ENCODE measurements around the gene HTRA3. TPM values are rescaled to one million over a fixed set of nuclear protein-coding genes. Genes with fewer than 3 reads are reported as not detected.
"Not testable (repeated sequence)": the region's sequence is repeated elsewhere in the genome, so short reads cannot be mapped to it uniquely, and the experiment has no call there.

HTRA3 gene
- total RNA-seq, 1 donor from 2014 or later: not detected

DNA sequence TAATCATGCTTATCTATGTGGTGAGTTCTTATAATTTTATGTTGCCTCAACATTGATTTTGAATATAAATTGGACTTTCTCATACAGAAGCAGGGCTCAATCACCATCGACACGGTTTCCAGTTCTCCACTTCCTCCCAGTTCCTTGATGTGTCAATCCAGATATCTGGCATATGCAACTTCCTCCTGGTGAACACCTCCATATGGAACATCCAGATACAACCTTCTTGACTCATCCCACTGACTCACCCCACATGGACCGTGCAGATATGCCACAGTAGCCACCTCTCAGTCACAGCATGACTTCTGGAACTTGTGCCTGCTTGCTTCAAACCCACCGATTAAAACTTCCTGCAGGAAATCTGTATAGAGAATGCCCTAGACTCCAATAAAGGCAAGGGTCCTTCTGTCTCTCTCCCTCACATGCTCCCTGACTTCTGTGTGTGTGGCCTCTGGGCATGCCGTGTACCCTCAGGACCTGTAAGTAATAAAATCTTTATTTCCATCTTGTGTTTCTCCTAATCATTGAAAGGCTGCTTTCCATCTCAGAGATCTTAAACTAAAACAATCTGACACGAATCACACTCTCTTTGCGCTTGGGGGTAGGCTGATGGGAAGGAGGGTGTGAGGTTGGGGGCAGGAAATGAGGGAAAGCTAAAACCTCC is 67.0 kb downstream of the HTRA3 start:
- Mint-ChIP-seq H3K27ac (no peak overlapping the region), H3K4me3 (no peak overlapping the region), H3K27me3 (ENCODE audit: insufficient read depth) (no peaks in the 10 kb centered on the region), H3K4me1 (ENCODE audit: low read depth) (no peaks in the 10 kb centered on the region), H3K36me3 (ENCODE audit: low read depth) (no peaks in the 10 kb centered on the region), H3K9me3 (peaks cover 19% of the 10 kb centered on the region)
- intact Hi-C loops (cut with micrococcal nuclease): no loop called here
- DNase-seq (ENCODE audit: low spot score): no peak

DNA sequence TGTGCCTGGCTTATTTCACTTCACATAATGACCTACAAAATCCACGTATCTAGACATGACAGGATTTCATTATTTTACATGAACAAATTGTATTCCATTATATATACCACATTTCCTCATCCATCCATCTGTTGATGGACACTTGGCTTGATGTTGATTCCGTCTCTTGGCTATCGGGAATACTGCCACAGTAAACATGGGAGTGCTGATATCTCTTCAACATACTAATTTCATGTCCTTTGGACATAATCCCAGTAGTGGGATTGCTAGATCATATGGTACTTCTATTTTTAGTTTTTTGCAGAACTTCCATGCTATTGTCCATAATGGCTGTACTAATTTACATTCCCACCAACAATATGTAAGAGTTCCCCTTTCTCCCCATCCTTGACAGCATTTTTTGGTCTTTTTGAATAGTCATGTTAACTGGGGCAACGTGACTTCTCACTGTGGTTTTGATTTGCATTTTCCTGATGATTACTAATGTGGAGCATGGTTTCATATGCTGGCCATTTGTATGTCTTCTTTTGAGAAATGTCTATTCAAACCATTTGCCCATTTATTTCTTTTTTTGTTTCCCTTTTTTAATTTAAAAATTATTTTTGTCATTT is 68.9 kb downstream of the HTRA3 start:
- Mint-ChIP-seq H3K4me3 (no peak overlapping the region), H3K27me3 (ENCODE audit: insufficient read depth) (no peaks in the 10 kb centered on the region), H3K27ac (no peak overlapping the region), H3K4me1 (ENCODE audit: low read depth) (no peaks in the 10 kb centered on the region), H3K9me3 (peaks cover 19% of the 10 kb centered on the region), H3K36me3 (ENCODE audit: low read depth) (no peaks in the 10 kb centered on the region)
- intact Hi-C loops (cut with micrococcal nuclease): no loop called here
- DNase-seq (ENCODE audit: low spot score): no peak

DNA sequence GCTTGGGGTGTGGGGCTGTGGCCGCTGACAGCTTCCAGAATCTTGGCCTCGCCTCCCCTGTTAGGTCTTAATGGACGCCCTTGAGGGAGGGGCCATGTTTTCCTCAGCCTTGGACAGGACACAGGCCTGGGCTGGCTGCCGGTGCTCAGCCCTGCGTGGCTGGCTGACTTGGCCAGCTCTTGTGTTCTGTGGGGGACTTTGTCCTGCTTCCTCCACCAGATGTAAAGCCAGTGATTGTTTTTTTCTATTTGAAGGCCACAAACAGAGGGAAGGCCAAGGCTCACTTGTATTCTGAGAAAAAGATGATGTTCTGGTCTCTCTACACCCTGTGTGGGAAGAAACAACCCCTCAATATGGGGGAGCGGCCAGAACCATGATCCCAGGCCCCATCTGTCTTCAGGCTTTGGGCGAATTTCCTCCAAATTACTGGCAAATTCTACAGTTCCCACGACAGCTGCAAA is 71.3 kb downstream of the HTRA3 start:
- no peak overlapping the region for H3K4me3 Mint-ChIP-seq
- H3K9me3 Mint-ChIP-seq: peaks cover 11% of the 10 kb centered on the region
- no peak for DNase-seq (ENCODE audit: low spot score)
- H3K27ac Mint-ChIP-seq: no peak overlapping the region
- H3K36me3 Mint-ChIP-seq (ENCODE audit: low read depth): no peaks in the 10 kb centered on the region
- intact Hi-C loops (cut with micrococcal nuclease): no loop called here
- H3K27me3 Mint-ChIP-seq (ENCODE audit: insufficient read depth): no peaks in the 10 kb centered on the region
- no peaks in the 10 kb centered on the region for H3K4me1 Mint-ChIP-seq (ENCODE audit: low read depth)

DNA sequence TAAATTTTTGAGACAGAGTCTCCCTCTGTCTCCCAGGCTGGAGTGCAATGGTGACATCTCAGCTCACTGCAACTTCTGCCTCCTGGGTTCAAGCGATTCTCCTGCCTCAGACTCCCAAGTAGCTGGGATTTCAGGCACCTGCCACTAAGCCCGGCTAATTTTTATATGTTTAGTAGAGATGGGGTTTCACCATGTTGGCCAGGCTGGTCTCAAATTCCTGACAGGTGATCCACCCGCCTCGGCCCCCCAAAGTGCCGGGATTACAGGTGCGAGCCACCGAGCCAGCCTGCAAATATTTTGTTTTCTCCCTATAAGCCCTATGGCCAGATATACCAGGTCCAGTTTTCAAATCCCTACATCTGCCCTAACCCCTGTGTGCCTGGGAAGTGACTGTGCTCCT is 71.7 kb downstream of the HTRA3 start:
- DNase-seq (ENCODE audit: low spot score); H3K4me3 Mint-ChIP-seq; H3K4me1 Mint-ChIP-seq (ENCODE audit: low read depth); H3K27ac Mint-ChIP-seq; H3K36me3 Mint-ChIP-seq (ENCODE audit: low read depth); H3K27me3 Mint-ChIP-seq (ENCODE audit: insufficient read depth); intact Hi-C loops (cut with micrococcal nuclease); H3K9me3 Mint-ChIP-seq: not testable (repeated sequence)

DNA sequence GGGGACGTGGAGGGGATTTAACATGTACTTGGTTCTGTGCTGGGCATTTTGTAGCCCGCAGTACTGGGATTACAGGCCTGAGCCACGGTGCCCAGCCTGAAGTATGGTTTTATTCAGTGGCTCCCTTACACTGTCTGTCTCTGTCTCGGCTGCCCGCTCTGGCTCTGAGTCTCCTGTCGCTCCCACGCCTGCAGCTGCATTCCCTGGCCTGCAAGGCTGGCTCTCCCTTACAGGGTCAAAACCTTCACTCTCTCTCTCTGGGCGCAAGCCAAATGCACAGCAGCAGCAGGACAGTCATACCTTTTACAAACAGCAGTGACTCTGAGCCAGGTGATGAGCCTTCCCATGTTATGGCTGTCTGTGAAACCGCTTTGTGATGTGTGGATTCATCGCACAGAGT is 72.1 kb downstream of the HTRA3 start:
- Mint-ChIP-seq H3K27ac (no peak overlapping the region), H3K27me3 (ENCODE audit: insufficient read depth) (no peaks in the 10 kb centered on the region), H3K9me3 (peaks cover 7% of the 10 kb centered on the region), H3K4me3 (no peak overlapping the region), H3K4me1 (ENCODE audit: low read depth) (no peaks in the 10 kb centered on the region), H3K36me3 (ENCODE audit: low read depth) (no peaks in the 10 kb centered on the region)
- intact Hi-C loops (cut with micrococcal nuclease): no loop called here
- no peak for DNase-seq (ENCODE audit: low spot score)

DNA sequence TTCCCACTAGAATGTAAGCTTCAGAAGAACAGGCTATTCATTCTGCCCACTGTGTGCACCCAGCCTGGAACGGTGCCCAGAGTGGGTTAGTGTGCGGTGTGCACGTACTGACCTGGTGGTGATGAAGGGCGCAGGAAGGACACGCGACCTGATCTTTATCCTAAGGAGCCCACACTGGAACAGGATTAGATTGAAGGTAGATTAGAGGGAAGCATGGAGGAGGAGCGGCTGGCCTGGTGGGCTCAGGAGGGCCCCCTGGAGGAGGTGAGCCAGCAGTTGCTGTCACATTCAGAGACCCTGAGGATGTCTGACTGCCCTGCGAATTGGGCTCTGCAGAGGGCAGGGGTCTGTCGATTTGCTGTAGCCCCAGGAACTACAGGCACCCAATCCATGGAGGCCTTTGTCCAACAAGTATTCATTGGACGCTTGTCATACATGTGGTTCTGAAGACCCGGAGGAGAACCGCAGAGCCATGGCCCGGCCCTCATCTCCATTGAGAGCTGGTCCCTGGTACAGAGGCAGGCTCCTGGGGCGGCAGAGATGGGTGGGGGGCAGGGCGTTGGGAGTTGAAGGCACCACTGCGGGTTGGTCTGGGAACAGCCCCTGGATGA is 73.2 kb downstream of the HTRA3 start:
- DNase-seq (ENCODE audit: low spot score): no peak
- Mint-ChIP-seq H3K4me1 (ENCODE audit: low read depth) (no peaks in the 10 kb centered on the region), H3K27ac (no peak overlapping the region), H3K4me3 (no peak overlapping the region), H3K27me3 (ENCODE audit: insufficient read depth) (no peaks in the 10 kb centered on the region), H3K9me3 (peaks cover 4% of the 10 kb centered on the region), H3K36me3 (ENCODE audit: low read depth) (no peaks in the 10 kb centered on the region)
- intact Hi-C loops (cut with micrococcal nuclease): no loop called here

DNA sequence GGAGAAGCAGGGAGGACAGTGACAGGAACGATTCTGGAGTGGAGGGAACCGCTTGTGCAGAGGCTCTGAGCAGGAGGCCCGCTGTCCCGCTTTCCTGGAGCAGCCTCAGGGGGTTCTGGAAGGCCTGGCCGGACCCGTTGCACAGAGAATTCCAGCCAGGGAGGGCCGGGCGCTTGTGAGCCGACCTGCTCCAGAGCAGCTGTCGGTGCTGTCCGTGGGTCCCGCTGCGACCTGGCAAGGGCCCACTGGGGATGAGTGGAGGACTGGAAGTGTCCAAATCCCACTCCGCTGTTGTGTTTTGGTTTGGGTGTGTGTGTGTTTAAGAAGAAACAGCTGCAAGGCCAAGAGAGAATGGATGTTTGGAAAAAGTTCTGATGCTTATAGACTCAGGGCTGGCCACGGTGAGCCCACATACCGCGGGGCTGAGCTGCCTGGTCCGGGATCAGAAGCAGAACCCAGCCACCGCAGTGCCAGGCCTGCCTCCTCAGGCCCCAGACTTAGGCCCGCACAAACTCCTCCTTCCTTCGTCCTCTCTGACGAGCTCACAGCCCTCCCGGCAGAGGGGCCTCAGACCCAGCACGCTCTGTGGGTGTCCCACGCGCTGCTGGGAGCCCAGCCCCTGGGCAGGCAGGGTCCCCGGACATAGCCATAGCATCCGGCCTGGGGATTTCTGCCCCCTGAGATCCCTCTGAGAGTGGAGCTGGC is 73.9 kb downstream of the HTRA3 start:
- H3K27ac Mint-ChIP-seq: no peak overlapping the region
- H3K27me3 Mint-ChIP-seq (ENCODE audit: insufficient read depth): no peaks in the 10 kb centered on the region
- no peaks in the 10 kb centered on the region for H3K4me1 Mint-ChIP-seq (ENCODE audit: low read depth)
- H3K9me3 Mint-ChIP-seq: no peaks in the 10 kb centered on the region
- intact Hi-C loops (cut with micrococcal nuclease): no loop called here
- H3K4me3 Mint-ChIP-seq: no peak overlapping the region
- DNase-seq (ENCODE audit: low spot score): no peak
- H3K36me3 Mint-ChIP-seq (ENCODE audit: low read depth): no peaks in the 10 kb centered on the region

DNA sequence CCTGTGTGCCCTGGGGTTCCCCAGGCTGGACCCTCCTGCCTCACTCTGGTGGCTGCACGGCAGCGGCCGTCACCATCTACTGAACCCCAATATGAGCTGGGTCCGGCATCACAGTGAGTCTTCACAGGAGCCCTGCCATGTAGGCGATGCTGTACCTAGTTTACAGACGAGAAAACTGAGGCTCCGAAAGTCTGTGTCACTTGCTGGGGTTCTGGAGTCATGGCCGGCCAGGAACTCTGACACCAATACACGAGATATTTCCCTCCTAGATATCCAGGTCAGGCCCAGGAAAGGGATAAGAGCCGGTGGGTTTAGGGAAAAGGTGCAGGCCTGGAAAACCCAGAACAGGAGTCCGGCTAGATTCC is 74.4 kb downstream of the HTRA3 start:
- no peak for DNase-seq (ENCODE audit: low spot score)
- Mint-ChIP-seq H3K27me3 (ENCODE audit: insufficient read depth) (no peaks in the 10 kb centered on the region), H3K9me3 (no peaks in the 10 kb centered on the region), H3K4me1 (ENCODE audit: low read depth) (no peaks in the 10 kb centered on the region), H3K4me3 (no peak overlapping the region), H3K36me3 (ENCODE audit: low read depth) (no peaks in the 10 kb centered on the region), H3K27ac (no peak overlapping the region)
- intact Hi-C loops (cut with micrococcal nuclease): no loop called here

DNA sequence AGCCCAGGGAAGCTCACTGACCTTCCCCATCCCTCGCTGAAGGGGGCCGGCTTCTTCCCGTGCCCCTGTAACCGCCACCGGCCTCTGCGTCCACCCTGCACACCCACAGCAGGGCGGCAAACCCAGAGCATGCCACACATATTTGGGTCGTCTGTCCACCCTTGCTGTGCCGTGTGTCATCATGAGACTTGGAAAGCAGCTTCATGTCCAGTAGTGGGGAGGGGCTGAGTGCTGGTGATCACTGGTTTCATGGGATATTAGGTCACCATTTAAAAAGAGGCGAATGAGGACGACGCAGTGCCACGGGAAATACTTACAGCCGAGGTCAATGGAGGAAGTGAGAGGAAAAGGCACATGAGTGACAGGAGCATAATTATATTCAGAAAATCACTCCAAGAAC is 74.8 kb downstream of the HTRA3 start:
- DNase-seq (ENCODE audit: low spot score): no peak
- Mint-ChIP-seq H3K36me3 (ENCODE audit: low read depth) (no peaks in the 10 kb centered on the region), H3K4me3 (no peak overlapping the region), H3K27ac (no peak overlapping the region), H3K4me1 (ENCODE audit: low read depth) (no peaks in the 10 kb centered on the region), H3K27me3 (ENCODE audit: insufficient read depth) (no peaks in the 10 kb centered on the region), H3K9me3 (no peaks in the 10 kb centered on the region)
- intact Hi-C loops (cut with micrococcal nuclease): no loop called here

DNA sequence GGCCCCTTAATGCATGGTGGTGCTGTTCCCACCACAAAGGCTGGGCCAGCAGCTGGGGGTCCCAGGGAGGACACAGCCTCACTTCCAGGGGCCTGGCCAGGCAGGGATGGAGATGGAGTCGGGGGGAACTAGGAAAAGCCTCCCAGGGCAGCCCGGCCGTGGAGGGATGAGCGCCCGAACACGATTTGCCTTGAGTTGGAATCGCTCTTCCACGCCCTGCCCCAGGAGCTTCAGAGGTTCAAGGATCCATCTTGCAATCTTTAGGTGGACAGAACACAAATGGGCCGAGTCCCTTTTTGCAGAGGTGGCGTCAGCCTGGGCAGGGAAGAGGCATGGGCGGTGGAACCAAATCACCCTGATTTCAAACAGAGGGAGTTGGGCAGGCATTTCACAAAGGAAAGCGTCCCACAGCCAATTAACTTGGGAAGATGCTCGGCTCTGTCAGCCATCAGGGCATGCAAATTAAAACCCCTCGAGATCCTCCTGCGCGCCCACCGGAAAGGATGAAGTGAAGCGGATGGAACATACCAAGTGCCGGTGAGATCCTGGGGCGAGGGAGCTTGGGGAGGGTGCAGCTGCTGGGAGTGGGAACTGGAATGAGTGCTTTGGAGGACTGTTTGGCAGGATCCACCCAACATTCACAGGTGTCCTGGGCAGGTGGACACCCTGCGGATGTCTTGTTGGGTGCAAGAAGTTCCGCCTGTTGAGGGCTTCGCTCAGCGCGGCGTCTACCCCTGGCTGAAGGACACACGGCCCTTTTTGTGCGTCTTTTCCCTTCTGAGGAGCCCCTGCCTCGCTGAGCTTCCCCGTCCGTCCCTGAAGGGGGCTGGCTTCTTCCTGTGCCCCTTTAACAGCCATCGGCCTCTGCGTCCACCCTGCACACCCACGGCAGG is 75.7 kb downstream of the HTRA3 start:
- Mint-ChIP-seq H3K27ac (no peak overlapping the region), H3K4me1 (ENCODE audit: low read depth) (no peaks in the 10 kb centered on the region), H3K9me3 (no peaks in the 10 kb centered on the region), H3K27me3 (ENCODE audit: insufficient read depth) (no peaks in the 10 kb centered on the region), H3K36me3 (ENCODE audit: low read depth) (no peaks in the 10 kb centered on the region), H3K4me3 (no peak overlapping the region)
- intact Hi-C loops (cut with micrococcal nuclease): no loop called here
- no peak for DNase-seq (ENCODE audit: low spot score)

DNA sequence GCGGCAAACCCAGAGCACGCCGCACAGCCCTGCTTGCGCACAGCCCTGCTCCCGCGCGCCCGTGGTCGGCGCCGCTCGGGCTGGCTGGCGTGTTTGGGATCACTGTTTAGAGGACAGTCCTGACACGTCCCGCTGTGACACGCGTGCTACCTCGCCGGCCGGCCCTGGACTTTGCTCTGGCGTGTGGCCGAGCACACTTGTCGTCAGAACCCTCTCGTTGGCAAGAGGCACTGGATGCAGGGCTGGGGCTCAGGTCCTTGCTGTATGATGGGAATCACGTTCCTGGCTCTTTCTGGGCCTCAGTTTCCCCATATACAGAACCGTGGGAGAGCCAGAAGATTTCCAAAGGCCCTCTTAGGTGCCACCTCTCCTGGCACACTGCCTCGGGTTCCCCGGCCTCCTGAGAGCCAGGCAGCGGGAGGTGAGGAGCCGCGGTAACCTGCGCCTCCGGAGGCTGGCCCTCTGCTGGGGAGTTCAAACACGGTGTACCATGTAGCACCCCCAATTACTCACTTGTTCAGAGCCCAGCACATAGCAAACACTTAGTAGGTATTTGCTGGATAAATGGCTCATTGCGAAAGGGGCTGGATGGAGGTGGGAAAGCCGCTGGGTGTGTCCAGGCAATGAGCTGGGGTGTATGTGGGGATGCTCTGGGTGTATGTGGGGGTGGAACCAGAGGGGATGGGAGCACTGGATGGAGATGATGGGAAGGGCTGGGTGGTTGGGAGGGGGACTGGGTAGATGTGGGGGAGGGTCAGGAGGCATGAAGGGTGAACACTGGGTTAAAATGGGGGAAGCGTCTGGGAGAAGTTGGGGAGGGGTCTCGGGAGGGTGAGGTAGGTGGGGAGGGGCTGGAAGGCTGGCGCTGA is 76.6 kb downstream of the HTRA3 start:
- H3K4me1 Mint-ChIP-seq (ENCODE audit: low read depth): no peaks in the 10 kb centered on the region
- no peaks in the 10 kb centered on the region for H3K9me3 Mint-ChIP-seq
- DNase-seq (ENCODE audit: low spot score): no peak
- no peak overlapping the region for H3K27ac Mint-ChIP-seq
- H3K4me3 Mint-ChIP-seq: no peak overlapping the region
- H3K27me3 Mint-ChIP-seq (ENCODE audit: insufficient read depth): no peaks in the 10 kb centered on the region
- intact Hi-C loops (cut with micrococcal nuclease): no loop called here
- H3K36me3 Mint-ChIP-seq (ENCODE audit: low read depth): no peaks in the 10 kb centered on the region
